ENCODE measurements around the gene SLC29A3.

GRCh38 chr10:71378336-71379117, 59.5 kb downstream of the SLC29A3 start:
- TF ChIP-seq, protein P1, sequence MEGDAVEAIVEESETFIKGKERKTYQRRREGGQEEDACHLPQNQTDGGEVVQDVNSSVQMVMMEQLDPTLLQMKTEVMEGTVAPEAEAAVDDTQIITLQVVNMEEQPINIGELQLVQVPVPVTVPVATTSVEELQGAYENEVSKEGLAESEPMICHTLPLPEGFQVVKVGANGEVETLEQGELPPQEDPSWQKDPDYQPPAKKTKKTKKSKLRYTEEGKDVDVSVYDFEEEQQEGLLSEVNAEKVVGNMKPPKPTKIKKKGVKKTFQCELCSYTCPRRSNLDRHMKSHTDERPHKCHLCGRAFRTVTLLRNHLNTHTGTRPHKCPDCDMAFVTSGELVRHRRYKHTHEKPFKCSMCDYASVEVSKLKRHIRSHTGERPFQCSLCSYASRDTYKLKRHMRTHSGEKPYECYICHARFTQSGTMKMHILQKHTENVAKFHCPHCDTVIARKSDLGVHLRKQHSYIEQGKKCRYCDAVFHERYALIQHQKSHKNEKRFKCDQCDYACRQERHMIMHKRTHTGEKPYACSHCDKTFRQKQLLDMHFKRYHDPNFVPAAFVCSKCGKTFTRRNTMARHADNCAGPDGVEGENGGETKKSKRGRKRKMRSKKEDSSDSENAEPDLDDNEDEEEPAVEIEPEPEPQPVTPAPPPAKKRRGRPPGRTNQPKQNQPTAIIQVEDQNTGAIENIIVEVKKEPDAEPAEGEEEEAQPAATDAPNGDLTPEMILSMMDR (IDR thresholded peaks at IDR 0.05): no peak
- no peak for TF ChIP-seq POLR2A (IDR thresholded peaks at IDR 0.05)

Measured in uterus (tissue), 2 donors.